AG08396 (cell line): ENCODE measurements around the gene NMNAT3.

Source experiments
- DNase-seq: peaks from one replicate; pipeline ENCODE4 v3.0.0; 2012; ENCODE audit warnings: low spot score, mixed read lengths

Gene NMNAT3

DNA sequence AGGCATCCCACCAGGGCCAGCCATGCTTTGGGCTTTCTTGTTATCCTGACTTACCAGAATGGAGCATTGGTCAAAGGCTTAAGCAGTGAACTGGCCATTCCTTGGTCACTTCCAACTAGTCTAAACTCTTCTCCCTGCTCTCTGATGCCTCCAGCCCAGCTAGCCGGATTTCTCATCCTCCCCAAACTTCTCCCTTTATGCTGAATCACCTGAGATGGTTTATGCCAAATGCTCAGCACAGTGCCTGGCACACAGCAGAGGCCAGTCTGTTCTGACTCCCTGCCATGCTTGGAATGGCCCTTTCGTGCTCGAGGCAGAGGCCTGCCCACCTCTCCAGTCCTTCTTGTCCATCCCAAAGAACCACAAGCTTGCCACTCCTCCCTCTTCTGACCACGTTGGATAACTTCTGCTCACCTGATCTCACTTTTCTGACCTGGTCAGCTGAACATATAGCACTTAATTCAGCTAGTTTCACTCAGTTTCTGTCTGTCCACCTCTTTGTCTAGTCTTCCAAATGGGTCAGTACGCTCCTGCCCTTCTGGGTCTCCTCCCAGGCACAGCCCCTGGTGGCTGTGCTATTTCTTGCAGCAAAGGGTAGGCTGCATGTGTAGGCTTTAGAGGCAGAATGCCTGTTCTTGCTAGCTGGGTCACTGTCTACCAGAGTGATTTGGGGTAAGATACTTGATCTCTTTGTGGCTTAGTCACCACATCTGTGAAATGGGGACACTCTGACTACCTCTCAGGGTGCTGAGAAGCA lies 136.1 kb downstream of the NMNAT3 start:
- no peak for DNase-seq

DNA sequence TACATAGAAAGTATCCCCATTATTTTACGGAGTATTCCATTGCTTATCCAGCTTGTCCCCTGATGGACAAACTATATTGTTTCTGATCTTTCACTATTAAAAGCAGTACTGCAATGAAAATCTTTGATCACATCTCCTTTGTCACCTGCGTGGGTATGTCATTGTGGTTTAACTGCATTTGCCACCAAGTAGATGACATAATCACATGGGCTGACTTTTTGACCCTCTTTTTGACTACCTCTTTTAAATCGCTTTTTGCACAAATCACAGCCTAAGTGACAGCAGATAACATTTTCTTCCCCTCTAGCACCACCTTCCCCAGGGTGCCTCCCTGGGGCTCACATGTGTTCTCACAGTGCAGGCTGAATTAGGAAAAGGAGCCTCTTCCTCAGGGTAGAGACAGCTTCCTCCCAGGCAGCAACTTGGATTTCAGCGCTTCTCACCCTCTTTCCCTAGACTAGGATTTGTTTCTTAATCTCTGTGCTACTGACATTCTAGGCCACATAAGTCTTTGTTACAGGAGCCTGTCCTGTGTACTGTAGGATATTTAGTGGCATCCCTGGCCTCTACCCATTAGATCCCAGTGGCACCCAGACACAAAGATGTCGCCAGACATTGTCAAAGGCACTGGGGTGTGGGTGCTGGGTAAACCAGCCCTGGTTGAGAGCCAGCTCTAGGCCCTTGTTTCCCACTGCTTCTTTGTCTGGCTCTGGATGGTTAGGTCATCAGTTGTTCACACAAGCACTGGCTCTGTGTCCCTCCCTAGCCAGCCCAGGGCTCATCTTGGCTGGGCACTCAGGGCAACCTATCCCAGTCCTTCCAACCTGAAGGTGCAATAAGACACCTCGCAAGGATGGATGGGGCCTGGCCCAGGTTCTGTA lies 136.9 kb downstream of the NMNAT3 start:
- no peak for DNase-seq

DNA sequence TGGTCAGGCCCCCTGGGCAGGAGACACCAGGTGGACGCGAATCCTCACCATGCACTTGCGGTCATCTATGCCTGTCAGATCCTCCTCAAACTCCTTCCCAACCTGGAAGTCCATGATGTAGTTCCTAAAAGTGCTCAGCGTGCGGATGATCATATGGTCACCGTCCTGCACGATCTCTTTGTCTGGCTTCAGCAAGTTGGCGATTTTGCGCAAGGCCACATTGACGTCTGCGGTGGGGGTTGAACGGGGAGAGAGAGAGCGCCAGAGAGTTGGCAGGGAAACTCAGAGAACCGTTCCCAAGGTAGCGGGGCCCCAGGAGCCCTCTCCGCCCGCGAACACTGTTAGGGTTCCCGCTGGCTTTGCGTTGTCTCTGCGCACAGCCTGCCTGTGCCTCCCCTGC lies 139.0 kb downstream of the NMNAT3 start:
- no peak for DNase-seq

DNA sequence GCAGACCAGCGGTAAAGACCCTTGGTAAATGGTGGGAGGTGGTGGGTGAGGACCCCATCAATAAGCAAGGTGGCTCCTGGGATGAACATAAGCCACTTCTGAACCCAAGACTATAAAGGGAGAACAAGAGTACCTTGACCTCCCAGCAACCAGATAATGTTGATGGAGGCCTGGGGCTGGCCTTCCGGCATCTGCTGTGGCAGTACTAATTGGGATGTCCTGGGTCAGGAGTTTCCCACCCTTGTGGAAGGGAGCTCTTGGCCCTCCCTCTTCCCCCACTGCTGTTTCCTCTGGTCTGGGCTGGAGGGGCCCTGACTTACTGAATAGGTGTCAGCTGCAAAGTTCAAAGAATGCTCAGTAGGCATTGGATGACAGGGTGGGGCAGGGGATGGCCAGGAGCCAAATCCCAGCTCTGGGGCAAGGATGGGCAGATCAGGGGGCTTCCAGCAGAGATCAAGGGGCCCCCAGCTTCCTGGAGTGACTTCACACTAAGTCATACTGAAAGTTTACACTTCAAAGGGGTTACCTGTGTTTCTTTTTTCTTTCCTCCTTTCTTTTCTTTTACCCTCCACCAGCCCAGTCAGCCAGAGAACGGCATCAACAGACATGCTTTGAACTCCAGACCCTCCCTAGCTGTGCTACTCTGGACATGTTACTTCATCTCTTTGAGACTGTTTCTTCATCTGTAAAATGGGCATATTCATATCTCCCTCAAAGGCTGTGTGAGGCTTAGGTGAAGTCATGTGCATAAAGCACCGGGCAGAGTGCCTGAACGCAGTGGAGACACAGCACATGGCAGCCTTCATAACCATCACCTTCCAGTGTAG lies 139.8 kb downstream of the NMNAT3 start:
- DNase-seq = no peak

DNA sequence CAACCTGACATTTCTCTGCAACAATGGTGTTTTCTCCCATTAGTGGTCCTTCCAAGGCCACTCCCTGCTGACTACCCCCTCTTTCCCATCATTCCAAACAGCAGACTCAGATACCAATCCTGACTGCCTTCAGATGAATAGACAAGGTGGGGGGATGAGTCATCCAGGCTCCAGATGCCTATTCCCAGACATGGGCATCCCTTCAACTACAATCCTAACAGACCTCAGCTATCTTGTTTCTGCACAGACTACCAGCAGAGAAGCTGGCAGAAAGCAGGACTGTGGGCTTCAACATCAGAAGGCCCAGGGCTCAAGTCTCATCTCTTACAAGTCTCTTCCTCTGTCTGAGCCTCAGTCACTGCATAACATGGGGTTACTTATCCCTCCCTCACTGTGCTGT lies 140.4 kb downstream of the NMNAT3 start:
- DNase-seq = no peak

DNA sequence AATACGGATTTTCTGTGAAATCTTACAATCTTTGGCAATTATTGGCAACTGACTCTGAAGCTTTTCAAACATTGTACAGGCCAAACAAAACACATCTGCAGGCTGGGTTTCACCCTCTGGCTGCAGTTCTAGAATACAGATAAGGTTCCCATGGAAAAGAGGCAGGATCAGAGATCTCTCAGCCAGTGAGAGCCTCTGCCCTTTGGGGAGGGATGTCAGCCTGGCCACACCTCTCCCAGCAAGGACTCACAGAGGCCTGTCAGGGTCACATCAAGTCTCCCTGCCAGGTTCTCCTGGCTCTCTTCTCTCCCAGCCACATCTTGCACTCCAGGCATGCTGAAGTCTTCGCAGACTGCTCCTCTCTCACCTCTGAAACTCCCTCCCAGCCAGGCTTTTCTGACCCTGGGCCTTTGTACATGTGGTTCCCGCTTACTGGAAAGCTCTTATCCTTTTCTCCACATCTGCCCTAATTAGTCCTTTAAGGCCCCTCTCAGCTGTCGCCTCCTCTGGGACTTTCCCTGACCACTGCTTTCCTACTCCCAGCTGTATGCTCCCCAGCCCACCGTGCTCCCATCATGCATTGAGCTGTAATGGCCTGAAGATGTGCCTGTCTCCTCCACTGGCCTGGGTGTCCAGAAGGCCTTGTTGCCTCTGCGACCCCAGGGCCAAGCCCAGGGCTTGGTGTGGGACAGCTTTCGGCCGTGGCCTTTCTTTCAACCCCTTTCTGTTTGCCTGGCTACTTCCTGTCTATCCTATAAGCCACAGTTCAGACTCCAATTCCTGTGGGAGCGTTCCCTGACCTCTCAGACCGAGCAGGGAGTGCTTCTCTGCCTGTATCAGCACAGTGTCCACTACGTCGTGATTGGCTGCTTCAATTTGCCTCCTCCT lies 142.5 kb downstream of the NMNAT3 start:
- peak; percentile 29 for DNase-seq

DNA sequence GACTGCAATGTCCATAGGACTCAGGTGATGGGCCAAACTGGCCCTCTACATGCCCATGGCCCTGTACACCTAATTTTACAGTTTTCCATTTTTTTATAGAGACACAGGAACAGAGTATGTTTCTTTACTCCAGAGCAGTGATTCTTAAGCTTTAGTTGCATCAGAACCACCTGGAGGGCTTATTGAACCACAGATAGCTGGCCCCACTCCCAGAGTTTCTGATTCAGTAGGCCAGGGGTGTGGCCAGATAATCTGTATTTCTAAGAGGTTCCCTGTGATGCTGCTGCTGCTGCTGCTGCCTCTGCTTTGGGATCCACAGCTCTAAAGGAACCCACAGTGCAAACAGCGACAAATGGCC lies 143.3 kb downstream of the NMNAT3 start:
- peak; percentile 35 for DNase-seq

DNA sequence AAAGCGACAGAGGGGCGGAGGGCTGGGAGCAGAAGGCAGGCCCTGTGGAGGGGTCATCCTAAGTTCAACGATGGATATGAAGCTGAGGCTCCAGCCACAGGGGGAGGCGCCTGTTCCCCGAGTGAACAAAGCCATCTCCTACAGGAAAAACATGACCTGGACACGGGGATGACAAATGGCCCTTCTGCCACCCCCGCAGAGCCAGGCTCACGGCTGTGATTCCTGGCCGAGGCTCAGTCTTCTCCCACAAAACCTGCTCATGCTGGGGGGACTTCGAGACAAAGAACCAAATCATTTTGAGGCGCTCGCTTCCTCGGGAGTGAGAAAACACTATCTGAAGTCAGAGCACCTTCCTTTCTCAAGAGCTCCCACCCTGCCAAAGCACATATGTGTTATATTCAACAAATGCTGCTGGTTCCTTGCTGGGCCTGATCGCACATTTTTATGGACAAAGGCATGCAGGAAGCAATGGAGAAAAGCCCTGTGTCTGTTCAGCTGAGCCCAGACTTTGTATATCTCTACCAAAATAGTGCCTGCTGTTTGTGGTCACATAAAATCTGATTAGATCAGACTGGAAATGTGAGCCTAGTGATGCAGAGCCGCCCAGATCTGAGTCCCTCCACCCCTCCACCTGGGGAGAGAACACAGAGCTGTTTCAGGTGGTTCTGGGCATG lies 143.9 kb downstream of the NMNAT3 start:
- no peak for DNase-seq

DNA sequence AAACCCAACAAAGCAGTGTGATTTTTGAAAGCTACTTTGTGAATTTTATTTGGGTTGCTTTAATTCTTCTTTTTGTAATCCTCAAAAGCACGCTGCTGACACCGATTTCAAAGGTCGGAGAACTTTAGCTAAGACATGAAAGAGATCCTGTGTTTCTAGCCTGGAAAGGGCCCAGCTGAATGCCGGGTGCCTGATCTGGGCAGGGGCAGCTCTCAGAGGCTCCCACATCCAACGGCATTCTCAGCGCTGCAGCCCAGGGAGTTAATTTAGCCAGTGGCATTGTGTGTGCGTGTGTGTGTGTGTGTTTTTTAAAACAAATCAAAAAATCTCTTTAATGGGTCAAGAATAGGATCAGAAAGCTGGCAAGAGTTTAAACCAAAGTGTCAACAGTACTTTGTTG lies 144.8 kb downstream of the NMNAT3 start:
- DNase-seq = no peak

DNA sequence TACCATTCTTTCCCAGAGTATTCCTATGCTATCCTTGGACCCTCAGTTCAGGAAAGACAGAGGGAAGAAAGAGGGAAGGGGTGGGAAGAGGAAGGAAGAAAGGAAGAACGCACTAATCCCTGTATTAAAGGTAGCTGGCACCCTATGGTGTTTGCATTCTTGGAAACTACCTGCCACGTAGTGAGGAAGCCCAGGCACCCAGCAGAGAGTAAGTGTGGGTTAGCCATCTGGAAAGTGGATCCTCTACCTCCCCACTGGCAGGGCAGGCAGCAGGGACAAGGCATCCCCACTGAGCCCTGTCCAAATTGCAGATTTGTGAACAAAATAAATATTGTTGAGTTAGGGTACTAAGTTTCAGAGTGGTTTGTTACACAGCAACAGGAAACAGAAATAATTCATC lies 147.1 kb downstream of the NMNAT3 start:
- DNase-seq = no peak

DNA sequence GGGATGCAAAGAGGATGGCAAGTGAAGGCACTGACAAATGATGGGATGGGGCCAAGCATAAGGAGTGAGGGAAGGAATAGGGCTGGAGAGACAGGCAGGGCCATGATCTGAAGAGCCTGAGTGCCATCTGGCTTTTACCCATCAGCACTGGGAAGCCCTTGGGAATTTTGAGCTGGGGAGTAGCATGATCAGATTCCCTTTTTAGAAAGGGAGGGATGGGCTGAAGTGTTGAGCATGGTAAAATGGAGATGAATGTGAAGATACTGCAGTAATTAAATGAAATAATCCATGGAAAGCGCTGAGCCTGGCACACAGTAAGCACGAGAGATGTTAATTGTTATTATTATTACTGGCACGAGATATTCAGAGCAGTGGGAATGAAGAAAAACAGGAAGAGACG lies 148.1 kb downstream of the NMNAT3 start:
- no peak for DNase-seq

DNA sequence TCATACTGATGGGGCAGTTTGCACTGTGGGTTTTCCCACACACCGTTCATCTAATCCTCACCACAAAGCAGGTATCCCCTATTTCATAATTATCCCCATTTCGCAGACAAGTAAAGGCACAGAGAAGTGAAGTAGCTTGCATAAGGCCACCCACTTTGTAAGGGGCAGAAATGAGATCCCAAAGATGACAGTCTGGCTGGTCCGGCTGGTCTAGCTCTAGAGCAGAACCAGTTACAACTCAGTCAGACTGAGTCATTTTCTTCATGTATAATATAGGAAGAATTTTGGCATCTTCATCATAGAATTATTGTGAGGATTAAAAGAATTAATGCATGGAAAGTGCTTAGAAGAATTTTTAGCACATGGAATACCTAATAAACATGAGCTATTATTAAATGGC lies 148.8 kb downstream of the NMNAT3 start:
- no peak for DNase-seq

DNA sequence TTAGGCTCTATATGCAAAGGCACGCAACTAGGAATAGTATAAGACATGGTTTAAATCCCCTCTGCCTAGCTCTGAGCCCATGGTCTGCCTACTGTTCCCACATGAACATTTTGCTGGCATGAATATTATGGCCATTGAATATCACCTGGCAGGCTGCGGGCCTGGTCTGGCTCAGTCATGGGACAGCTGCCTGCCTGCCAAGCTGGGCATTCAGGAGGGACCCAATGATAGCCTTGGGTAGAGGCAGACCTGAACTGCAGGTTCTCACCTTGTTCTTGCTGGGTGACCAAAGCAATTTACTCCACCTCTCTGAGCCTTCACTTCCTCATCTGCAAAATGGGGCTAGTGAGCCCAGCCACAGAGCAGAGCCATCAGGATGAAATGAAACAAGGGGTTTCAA lies 149.5 kb downstream of the NMNAT3 start:
- no peak for DNase-seq

DNA sequence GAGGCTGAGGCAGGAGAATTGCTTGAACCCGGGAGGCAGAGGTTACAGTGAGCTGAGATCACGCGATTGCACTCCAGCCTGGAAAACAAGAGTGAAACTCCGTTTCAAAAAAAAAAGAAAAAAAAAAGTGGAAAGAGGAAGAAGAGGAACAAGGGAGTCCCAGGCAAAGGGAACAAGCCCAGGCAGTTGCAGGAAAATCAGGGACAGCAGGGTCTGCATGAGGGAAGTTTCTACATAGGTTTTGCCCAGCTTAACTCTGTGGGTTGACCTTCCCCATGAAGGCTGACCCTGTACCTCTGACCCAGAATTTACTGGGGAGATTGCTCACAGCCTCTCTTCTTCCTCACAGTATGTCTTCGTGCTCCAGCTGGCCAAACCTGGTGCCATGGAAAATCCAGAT lies 150.5 kb downstream of the NMNAT3 start:
- DNase-seq = no peak

DNA sequence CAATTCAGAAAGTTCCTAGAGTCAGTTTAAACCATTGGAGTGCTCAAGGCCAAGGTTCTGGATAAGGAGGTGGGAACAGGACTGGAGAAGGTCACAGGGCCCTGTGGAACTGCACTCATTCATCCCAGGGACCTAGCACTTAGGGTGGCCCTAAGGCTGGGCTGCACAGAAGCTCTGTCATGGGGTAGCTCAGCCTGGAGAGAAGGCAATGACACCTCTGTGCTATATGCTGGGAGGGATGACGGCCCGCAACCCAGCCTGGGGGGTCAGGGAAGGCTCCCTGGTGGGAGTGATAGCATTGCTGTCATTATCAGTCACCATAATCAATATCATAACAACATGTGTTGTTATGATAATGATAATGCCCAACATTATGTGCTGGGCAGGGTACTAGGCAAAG lies 151.6 kb downstream of the NMNAT3 start:
- DNase-seq = no peak

DNA sequence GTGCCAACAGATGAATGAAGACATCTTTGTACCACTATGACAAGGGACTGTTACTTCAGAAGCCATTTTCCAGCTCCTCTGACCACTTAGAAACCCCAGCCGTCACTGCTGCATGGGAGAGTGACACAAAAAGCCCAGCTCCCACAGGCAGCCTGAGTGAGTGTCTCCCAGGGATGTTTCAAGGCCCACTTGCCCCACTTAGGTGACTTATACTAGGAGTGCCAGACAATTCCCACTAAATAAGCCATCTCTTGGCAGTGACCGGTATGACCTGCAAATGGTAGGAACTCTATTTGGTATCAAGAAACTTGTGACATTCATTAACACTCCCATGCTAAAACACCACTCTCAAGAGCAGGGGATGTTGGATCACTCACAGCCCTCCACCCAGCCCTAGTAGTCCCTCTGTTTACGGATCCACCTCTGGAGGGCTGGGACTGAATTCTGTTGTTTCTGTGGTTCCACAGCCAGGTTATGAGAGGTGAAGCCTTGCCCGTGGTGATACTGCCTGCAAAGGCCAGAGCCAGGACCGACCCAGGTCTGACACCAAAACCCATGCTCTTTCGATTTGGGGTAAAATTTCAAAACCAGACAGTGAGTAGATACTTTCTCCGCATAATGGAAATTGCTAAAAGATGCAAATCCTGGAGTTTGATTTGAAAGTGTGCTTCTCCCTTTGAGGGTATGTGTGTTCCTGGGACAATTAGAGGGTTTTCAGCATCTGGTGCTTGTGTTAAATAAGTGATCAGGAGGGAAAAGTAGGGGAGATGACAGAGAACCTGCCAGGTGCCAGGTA lies 152.7 kb downstream of the NMNAT3 start:
- DNase-seq = no peak

DNA sequence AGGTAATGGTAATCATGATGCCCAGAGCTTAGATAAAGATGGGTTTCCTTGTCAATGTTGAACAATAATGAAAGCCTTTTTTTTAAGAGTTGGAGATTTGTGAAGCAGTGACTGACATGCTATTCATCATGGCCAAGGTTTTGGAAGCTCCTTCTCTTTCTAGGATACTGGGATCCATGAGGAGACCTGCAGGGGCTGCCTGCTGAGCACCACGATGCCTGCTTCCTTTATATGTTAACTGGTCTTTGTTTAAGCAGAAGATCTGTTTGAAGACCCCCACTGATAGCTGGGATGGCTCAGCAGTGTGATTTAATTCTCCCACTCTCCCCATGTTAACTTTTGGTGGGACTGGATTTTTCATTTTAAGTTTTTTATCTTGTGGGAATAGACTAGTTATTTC lies 154.1 kb downstream of the NMNAT3 start:
- DNase-seq = no peak

DNA sequence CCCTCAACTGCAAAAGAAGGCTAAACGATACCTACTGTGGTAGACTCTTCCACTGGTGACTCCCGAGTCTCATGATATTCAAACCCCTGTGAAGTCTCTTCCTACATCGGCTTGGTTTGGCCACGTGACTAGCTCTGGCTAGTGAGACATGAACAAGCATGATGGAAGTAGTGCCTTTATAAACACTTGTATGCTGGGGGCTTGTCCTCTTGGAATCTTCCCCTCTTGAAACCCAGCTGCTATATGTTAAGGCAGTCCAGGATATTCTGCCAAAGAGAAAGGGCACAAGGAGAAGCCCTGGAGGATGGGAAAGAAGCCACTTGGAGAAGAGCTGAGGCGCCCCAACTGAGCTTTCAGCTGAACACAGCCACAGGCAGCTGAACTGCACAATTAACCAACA lies 154.6 kb downstream of the NMNAT3 start:
- DNase-seq = no peak

DNA sequence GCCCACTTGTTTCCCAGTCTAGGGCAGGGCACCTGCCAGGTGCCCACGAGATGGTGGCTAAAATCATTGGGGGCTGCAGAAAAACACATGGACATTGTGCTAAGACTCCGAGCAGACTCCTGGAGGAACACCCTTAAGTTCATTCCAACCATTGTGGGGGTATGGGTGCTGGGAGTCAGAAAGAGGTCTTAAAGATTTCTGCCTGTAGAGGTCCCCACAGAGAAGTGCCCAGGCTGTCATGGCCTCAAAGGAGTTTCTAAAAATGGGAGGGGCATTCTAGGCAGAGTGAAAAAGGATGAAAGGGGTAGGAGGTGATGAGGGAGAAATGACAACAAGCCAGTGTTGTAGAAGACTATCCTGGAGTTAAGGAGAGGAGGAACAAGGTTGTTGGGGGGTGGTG lies 155.4 kb downstream of the NMNAT3 start:
- DNase-seq = no peak

DNA sequence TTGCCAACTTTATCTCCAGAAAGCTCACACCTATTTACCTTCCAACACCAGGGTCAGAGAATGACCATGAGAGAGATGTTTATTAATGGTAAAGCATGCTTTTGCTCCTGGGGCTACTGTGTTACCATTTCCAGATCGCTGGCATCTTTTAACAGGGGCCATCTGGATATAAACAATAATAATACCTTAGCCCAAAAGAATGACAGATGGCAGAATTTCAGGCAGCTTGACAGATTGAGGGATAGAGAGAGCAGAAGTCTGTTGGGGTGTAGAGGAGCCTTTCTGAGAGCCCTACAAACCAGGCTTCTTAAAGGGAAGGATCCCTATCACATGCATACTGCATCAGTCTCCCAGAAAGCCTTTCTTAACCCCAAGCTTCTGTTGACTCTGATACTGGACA lies 156.0 kb downstream of the NMNAT3 start:
- no peak for DNase-seq
